ENCODE measurements around the gene ELL.

The ELL gene

DNA sequence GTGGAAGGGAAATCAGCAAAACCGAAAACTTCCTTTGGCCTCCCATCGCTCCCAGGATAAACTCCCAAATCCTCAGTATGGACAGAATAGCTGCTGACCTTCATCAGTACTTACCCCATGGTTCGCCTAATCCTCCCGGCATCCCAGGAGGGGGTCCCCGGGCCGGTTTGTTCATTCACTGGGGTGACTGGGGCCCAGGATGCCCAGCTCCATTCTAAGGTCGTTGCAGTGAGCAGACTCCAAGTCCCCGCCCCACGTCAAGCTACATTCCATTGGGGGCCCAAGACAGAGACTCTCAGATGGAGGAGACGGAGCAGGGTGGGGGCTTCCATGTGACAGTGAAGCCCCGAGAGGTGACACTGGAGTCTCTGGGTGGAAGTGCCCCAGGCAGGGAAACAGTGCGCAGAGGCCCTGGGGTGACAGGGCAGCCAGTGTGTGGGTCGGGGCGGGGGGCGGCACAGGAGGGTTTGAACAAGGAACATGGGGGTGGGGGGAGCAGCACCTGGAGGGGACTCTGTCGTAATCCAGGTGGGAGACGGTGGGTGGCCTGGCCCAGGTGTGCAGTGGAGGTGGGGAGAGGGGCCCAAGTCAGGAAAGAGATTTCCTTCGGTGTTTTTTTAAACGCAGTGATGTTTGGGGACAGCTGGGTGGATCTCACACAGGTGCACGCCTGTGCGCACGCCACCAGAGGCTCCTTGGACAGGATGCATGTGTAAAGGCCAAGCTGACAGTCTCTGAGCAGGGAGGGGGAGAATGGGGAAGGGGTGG lies 97.6 kb downstream of the ELL start:
- TF ChIP-seq, protein P1, sequence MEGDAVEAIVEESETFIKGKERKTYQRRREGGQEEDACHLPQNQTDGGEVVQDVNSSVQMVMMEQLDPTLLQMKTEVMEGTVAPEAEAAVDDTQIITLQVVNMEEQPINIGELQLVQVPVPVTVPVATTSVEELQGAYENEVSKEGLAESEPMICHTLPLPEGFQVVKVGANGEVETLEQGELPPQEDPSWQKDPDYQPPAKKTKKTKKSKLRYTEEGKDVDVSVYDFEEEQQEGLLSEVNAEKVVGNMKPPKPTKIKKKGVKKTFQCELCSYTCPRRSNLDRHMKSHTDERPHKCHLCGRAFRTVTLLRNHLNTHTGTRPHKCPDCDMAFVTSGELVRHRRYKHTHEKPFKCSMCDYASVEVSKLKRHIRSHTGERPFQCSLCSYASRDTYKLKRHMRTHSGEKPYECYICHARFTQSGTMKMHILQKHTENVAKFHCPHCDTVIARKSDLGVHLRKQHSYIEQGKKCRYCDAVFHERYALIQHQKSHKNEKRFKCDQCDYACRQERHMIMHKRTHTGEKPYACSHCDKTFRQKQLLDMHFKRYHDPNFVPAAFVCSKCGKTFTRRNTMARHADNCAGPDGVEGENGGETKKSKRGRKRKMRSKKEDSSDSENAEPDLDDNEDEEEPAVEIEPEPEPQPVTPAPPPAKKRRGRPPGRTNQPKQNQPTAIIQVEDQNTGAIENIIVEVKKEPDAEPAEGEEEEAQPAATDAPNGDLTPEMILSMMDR (IDR thresholded peaks at IDR 0.05; ENCODE audit: extremely low read depth, missing control alignments): no peak
- no peak for DNase-seq (ENCODE audit: low spot score)

DNA sequence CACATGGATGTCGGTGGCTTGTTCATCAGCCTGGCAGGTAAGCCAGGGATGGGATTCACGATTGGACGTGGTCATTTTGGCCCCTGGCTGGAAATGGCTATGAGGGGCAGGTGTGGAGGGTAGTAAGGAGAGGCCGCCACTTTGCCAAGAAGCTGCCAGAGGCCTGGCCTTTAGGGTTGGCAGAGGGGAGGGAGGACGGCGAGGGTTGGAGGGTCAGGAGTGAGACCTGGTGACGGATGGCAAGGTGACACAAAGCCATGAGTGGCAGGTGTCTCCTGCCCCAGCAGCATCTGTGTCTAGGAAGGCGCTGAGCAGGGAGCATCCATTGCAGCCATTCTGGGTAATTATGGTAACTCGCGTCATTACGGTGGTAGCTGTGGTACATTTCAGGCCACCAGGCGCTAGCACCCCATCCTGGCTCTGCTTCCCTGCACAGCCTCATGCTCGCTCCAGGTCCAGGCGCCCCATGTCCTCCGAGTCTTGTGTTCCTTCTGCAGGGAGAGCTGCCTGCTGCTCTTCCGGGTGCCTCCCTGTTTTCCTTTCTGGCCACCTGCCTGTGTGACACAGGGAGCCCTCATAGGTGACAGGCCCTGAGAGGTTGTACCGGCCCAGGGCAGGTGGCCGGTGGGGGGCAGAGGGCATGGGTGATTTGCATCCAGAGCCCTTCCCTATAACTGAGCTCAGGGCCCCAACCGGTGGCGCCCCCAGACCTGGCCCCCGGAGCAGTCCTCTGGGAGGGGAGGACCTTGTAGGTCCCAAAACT lies 98.4 kb downstream of the ELL start:
- DNase-seq (ENCODE audit: low spot score): no peak
- TF ChIP-seq, protein P1 (IDR thresholded peaks at IDR 0.05; ENCODE audit: extremely low read depth, missing control alignments): no peak

DNA sequence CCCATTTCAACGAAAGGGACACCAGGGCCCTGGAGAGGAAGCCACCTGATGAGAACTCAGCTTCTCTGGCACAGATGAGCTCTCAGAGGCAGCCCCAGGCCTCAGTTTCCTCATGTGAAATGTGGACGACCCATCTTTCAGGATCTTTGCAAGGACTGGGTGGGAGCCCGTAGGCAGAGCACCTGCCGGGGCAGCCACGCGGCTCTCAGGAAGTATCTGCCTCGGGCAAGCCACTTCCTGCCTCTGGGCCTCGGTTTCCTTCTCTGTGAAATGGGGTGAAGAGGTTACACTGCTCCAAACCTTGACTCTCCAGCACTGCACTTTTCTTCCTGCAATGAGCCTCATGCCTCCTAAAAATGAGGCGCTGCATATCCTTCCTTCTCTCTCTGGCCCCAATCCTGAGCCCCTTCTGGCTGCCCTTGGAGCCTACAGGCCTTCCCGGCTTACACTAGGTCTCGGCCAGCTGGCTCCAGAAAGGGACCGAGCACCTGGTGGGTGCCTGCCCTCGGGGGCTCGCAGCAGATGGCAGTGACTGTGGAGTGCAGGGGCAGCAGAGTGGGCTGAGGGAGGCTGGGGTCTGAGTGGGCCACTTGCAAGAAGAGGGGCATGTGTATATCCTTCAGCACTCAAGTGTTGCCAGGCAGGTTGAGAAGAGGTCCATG lies 99.2 kb downstream of the ELL start:
- TF ChIP-seq, protein P1 (IDR thresholded peaks at IDR 0.05; ENCODE audit: extremely low read depth, missing control alignments): no peak
- no peak for DNase-seq (ENCODE audit: low spot score)

DNA sequence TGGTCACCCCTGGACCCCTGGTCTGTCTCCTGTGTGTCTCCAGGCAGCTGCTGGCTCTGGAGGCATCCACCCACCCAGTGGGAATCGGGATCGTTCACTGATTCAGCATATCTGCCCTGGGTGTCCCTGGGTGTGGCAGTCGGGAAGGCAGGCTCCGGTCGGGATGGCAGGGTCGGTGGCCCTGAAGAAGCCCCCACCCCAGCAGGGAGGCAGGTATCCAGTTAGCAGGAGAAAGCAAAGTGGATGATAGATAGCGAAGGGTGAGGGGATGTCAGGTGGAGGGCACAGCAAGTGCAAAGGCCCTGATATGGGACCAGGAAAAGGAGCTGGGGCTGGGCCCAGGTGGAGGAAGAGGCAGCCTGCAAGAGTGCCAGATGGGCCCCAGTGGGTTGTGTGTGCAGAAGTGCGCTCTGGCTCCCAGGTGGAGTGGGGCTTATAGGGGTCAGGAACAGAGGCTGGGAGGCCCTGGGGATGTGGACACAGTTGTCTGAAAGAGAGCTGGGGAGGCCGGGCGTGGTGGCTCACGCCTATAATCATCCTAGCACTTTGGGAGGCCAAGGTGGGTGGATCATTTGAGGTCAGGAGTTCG lies 100.4 kb downstream of the ELL start:
- DNase-seq (ENCODE audit: low spot score): no peak
- TF ChIP-seq, protein P1 (IDR thresholded peaks at IDR 0.05; ENCODE audit: extremely low read depth, missing control alignments): no peak

DNA sequence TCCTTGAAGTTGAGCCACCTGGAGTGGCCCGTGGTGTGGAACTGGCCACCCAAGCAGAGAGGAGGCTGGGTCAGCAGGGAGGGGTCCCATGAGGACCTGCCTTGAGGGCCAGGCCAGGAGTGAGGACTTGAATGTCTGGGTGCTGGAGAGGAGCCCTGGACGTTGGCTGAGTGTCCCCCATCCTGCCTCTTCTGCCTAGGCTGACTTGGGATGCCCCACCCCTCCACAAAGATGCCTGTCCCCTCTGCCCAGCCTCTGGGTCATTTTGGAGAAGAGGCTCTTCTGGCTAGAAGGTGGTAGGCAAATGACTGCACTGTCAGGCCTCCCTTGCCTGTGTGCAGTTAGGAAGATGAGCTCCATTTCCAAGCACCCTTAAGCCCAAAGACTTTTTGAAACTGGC lies 100.9 kb downstream of the ELL start:
- DNase-seq (ENCODE audit: low spot score): no peak
- TF ChIP-seq, protein P1 (IDR thresholded peaks at IDR 0.05; ENCODE audit: extremely low read depth, missing control alignments): no peak

DNA sequence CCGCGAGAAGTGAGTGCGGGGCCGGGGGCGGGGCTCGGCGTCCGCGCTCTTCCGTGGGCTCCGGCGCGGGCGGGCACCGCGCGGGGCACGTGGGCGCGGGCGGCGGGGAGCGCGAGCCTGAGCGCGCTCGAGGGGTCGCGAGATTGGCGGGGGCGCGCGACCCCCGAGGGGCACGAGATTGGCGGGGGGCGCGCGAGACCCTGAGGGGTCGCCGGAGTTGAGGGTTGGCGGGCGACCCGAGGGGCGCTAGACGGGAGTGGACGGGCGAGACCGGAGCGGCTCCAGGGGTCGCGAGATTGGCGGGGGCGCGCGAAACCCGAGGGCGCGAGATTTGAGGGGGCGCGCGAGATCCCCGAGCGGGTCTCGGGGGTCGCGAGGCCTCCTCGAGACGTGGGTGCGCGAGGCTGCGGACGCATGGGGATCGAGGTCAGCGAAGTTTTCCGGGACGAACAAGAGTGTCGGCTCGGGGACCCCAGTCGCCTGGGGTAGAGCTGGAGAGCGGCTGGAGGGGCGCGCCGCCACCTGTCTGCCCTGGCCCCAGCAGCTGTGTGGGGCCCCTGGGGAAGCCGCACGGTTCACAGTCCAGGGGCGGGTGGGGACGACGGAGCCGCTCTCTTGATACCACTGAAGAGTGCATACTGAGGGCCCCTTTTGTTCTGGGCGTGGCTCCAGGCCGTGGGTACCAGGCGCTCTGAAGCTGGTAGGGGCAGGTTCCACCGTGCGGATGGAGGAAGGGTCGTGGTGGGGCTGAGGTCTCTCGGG lies 102.0 kb downstream of the ELL start:
- TF ChIP-seq, protein P1 (IDR thresholded peaks at IDR 0.05; ENCODE audit: extremely low read depth, missing control alignments): no peak
- peak; percentile 61 for DNase-seq (ENCODE audit: low spot score)

Measured in GM20000 (cell line).